Measurements from ENCODE around the gene EML1.

The EML1 gene

DNA sequence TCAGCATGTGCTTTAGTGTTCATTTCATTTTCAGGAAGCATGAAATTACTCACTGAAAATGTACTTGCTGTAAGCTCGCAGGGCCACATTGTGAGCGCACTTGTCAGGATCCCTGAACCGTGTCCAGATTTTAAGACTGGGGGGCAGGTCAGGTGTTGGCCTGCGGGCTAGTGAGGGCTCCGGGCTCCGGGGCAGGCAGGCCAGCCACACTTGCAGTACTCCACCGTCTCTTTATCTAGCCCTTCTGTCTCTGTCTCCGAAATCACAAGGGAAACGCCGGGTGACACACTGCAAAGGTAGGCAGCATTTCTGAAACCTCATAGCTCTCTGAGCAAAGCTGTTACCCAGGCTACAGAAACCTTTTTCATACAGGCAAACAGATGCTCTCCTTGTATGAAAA lies 98.7 kb downstream of the EML1 start:
- DNase-seq (ENCODE audit: low spot score): no peak

DNA sequence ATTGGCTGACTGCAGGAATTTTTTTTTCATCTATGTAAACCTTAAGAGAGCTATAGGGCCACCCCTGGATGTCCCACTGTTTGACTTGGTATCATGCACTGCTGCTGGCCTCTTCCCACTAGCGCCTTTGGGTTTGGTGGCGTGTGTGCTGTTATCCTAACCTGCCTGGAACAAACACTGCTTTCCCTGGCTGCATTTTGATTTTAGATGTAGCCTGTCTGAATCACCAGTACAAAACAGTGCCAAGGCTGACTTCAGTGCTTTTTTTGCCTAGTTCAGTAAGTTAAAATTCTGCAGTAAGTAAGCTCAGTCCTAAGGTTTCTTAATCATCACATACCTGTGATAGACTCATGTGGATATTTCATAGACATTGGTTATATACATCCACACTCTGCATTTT lies 99.2 kb downstream of the EML1 start:
- TF ChIP-seq, protein P1, sequence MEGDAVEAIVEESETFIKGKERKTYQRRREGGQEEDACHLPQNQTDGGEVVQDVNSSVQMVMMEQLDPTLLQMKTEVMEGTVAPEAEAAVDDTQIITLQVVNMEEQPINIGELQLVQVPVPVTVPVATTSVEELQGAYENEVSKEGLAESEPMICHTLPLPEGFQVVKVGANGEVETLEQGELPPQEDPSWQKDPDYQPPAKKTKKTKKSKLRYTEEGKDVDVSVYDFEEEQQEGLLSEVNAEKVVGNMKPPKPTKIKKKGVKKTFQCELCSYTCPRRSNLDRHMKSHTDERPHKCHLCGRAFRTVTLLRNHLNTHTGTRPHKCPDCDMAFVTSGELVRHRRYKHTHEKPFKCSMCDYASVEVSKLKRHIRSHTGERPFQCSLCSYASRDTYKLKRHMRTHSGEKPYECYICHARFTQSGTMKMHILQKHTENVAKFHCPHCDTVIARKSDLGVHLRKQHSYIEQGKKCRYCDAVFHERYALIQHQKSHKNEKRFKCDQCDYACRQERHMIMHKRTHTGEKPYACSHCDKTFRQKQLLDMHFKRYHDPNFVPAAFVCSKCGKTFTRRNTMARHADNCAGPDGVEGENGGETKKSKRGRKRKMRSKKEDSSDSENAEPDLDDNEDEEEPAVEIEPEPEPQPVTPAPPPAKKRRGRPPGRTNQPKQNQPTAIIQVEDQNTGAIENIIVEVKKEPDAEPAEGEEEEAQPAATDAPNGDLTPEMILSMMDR (IDR thresholded peaks at IDR 0.05; ENCODE audit: extremely low read depth, missing control alignments): no peak
- no peak for DNase-seq (ENCODE audit: low spot score)

More for the DNA sequence above, 98.7 kb downstream of the EML1 start:
- TF ChIP-seq, protein P1 (IDR thresholded peaks at IDR 0.05; ENCODE audit: extremely low read depth, missing control alignments): no peak

DNA sequence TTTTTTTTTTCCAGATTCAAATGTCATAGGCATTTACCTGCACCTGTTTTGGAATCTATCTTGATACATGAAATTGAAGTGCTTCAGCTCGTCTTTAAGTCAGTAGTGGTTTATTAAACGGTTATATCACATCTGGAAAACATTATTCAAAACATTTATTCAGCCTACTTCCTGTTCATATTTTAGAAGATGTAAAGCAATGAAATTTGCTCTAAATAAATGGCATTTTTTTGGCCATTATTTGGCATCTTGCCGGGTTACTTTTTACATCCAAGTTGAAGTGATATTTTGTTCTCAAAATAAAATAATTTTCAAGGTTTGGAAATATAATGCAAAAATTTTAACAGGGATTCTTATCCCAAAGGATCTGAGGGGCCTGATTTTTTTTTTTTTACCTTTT lies 103.1 kb downstream of the EML1 start:
- TF ChIP-seq, protein P1 (IDR thresholded peaks at IDR 0.05; ENCODE audit: extremely low read depth, missing control alignments): no peak

DNA sequence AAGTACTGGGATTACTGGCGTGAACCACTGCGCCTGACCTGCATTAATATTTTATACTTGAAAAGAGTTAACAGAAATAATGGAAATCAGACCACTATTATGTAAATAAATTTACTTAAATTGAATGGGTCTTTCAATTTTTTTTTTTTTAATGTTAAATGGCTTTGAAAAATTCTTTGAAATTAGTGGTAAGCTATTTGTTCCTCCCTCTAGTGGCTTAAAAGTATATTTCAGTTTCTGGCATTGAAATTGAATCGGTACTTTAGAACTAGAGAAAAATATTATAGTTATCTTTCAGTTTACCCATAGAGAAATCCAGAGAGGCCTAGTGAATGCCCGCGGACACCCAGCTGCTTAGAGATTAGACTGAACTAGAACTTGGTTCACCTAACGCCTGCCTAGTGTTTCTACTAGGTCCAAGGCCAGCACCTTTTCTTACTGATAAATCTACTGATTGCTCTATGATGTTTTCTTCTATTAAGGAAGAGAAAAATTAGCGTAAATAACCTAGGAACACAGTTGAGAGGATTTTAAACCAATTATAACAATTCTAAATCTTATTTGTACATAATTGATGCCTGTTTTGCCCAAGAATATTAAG lies 106.5 kb downstream of the EML1 start:
- DNase-seq (ENCODE audit: low spot score): peak; percentile 25

More for the DNA sequence above, 103.1 kb downstream of the EML1 start:
- no peak for DNase-seq (ENCODE audit: low spot score)

DNA sequence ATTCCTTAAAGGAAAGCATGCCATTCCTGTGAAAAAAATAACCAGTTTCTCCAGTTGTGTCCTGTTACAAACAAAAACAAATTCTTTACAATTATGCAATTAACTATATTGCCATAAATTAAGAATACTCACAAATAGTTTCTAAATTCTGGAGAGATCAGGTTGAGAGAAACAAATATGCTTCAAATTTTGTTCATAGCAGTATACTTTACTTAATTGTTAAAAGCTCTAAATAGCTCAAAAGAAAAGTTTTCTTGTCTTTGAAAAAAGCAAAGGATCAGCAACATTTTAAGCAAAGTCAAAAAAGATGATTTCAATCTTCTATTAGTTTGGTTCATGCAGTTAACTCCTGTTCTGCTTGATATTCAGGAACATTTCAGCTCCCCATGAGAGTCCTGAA lies 109.7 kb downstream of the EML1 start:
- no peak for DNase-seq (ENCODE audit: low spot score)
- TF ChIP-seq, protein P1 (IDR thresholded peaks at IDR 0.05; ENCODE audit: extremely low read depth, missing control alignments): no peak

More for the DNA sequence above, 106.5 kb downstream of the EML1 start:
- TF ChIP-seq, protein P1 (IDR thresholded peaks at IDR 0.05; ENCODE audit: extremely low read depth, missing control alignments): no peak

DNA sequence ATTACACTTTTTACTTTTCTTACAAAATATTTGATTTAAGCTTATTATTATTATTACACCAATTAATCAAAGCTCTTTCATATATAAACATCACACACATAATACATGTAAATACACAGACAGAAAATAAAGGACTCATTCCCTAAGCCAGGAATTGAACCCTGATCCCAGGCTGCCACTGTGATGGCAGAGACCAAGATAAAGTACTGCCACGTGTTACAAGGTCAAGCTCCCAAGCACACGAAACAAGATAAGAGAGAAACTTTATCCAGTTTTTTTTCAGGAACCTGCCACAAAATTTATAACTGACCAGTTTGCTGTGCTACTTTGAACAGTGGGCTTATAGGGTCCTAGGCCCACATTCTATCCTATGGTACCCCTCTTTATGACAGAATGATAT lies 111.3 kb downstream of the EML1 start:
- TF ChIP-seq, protein P1 (IDR thresholded peaks at IDR 0.05; ENCODE audit: extremely low read depth, missing control alignments): no peak

DNA sequence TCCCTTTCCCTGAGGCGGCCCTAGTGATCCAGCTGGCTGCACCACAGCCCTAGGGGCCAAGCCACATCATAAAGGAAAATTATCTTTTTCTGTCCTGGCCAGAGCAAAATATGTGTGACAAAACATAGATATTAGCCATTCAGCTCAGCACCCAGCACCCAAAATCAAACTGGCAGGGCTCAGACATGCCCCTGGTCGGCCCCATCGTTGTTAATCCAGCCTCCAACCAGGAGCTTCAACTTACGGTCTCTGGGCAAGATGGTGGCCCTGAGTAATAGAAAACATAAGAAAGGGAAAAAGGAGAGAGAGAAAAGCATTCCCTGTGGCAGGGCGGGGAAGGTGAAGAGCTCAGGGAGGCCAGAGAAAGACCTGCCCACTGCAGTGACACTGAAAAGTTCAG lies 111.9 kb downstream of the EML1 start:
- no peak for DNase-seq (ENCODE audit: low spot score)
- TF ChIP-seq, protein P1 (IDR thresholded peaks at IDR 0.05; ENCODE audit: extremely low read depth, missing control alignments): no peak

More for the DNA sequence above, 111.3 kb downstream of the EML1 start:
- no peak for DNase-seq (ENCODE audit: low spot score)

Data from GM20000 (cell line).